GM21528 (cell line): ENCODE measurements around the gene CUEDC1.

Experiments used
- ATAC-seq: cut with Tn5 transposase; IDR thresholded peaks from one replicate; pipeline ENCODE4 v1.9.1; 2021; ENCODE audit warnings: mild to moderate bottlenecking, moderate library complexity; ENCODE audit not compliant: unreplicated experiment, low FRiP score

CUEDC1 gene

DNA sequence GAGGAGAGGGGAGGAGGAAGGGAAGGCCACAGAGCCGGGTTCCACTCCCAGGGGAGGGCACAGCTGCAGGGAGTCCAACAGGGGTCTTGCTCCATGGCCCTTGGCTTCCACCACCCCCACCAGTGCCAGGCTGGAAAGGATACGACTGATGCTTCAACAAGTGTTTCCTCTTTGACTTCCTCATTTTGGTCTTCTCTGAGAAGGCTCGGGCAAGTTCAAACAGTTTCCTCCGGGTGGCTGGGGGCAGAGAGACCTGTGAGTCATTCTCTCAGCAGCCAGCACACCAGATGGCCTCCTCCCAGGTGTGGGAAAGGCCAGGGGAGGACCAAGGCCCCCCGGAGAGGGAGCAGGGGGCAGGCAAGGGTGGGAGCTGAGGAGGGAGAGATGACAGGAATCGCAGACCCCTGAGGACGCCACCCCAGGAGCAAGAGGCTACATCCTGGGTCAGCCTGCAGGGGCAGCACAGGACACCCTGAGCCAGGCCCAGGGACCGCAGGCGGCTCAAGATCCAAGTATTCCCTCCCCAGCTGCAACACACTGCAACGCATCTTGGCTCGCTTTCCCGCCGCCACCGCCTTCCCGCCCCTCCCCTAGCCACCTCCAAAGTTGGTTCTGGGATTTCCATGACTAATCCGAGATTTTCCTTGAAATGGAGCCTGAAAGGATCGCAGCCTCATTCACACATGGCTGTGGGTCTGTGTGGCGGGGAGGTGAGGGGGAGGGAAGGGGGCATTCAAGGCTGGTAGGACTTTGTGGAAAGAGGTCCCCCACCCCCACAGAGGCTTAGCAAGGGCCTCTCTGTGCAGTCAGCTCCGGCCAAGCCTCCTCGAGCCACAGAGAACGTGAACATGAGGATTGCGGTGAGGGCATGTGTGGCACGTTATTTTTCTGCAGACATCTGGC is 87.0 kb downstream of the CUEDC1 start:
- no peak for ATAC-seq

- ATAC-seq: no peak
Measured at GRCh38 chr17:57867126-57867525, 88.1 kb downstream of the CUEDC1 start.

- no peak for ATAC-seq
Measured at GRCh38 chr17:57866723-57867122, 88.5 kb downstream of the CUEDC1 start.

- ATAC-seq: no peak
Measured at GRCh38 chr17:57866319-57866718, 88.9 kb downstream of the CUEDC1 start.

- no peak for ATAC-seq
Measured at GRCh38 chr17:57864273-57864672, 90.9 kb downstream of the CUEDC1 start.

GRCh38 chr17:57862694-57863667 is 92.2 kb downstream of the CUEDC1 start:
- no peak for ATAC-seq

- no peak for ATAC-seq
Measured at GRCh38 chr17:57861790-57862693, 93.2 kb downstream of the CUEDC1 start.

DNA sequence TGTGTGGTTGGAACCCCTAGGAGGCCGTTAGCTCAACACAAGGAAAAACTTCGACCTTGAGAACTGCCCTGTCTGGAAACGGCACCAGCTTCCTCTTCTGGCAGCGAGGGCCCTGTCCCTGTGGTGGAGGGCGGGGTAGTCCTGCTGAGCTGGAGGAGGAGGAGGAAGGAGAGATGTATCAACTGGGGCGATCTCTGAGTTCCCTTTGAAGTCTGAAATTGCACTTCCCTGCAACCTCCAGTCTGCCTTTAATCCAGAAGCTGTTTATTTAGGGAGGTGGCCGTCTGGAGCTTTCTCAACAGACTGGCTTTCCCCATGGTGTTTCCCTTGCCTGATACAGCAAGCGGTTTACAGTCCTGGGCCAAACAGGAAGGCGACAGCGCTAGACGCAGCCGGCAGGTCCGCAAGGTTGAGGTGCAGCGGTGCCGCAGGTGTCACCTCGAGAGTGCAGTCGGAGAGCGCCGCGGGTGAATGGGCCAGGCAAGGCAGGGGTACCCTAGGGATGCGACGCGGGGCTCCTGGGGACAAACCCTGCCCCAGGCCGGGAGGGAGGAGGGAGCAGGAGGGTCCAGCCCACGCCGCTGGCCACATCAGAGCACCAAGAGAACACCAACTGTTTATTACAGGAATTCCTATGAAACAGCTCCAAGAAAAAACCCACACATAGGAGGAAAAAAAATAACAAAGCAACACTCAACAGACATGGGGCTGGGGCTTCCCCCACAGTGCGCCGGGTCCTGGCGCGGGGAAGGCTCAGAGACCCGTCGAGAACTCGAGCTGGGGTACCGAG is 94.0 kb downstream of the CUEDC1 start:
- ATAC-seq: no peak

- no peak for ATAC-seq
Measured at GRCh38 chr17:57860414-57860999, 94.7 kb downstream of the CUEDC1 start.

DNA sequence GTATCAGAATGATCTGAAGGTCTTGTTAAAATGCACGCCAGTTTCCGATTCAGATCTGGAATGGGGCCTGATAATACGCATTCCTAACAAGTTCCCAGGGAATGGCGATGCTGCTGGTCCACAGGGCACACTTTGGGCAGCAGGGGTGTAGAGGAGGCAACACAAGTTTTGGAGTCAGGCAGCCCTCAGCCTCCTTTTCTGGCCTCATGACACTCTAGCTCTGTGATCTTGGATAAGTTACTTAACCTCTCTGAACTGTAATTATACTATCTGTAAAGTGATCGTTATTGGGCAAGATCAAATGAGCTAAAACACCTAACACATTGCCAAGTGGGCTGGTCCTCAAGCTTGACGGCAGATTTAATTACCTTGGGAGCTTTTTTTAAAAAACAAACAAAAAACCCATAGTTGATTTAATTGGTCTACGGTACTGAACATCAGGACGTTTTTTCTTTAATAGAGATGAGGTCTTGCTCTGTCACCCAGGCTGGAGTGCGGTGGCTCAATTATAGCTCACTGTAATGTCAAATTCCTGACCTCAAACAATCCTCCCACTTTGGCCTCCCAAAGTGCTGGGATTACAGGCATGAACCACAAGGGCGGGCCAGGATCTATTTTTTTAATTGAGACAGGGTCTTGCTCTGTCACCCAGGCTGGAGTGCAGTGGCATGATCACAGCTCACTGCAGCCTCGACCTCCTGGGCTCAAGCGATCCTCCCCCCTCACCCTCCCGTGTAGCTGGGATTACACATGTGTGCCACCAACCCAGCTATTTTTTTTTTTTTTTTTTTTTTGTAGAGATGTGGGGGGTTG is 95.4 kb downstream of the CUEDC1 start:
- no peak for ATAC-seq

- ATAC-seq: no peak
Measured at GRCh38 chr17:57858838-57859237, 96.4 kb downstream of the CUEDC1 start.

DNA sequence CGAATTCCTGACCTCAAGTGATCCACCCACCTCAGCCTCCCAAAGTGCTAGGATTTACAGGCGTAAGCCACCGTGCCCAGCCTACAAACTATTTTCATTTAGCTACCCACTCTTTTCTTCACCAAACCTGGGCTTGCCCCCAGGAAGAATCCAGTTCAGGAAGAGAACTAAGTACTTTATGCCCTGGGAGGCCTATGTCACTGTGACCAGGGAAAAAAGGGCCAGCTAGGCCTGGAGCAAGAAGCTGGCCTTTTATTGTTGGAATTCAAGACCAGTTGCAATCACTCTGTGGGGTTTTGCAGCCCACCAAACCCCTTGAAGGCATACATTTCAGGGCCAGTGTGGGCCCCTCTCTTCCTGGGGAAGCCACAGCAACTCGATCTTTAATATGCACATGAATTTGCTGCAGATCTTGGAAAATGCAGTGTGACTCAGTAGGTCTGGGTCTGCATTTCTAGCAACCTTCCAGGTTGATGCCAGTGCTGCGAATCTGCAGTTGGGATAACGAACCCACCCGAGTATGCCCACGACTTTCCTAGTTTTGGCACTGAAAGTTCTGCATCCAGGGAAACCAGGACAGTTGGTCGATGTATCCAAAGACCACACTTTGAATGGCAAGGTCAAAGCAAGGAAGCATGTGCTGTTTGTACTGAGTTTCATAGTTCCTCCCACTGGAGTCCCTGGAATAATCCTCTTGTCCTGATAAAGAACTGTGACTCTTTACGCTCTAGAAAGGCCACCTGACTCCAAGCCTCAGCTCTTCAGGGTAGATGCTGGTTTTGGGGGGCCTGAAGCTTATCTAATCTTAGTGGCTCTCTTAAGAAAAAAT is 98.2 kb downstream of the CUEDC1 start:
- no peak for ATAC-seq

- ATAC-seq: no peak
Measured at GRCh38 chr17:57855391-57856035, 99.7 kb downstream of the CUEDC1 start.

DNA sequence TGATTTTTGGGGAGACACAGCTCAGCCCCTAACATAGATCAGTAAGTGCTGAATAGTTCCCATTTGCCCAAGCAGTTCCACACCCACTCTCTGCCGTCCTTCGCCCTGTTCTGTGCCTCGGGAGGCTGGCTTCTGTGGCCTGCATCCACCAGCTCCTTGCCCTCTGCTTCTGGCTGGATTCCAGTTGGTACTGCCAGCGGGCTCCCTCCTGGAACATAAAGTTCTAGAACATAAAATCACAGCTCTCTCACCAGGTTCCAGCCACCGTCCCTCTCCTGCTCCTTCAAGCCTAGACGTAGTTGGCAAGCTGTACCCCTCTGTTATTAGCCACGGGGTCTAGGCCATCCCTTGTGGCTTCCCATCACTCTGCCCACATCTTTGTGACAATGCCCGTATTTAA is 101.5 kb downstream of the CUEDC1 start:
- no peak for ATAC-seq

- ATAC-seq: no peak
Measured at GRCh38 chr17:57852955-57853328, 102.3 kb downstream of the CUEDC1 start.

DNA sequence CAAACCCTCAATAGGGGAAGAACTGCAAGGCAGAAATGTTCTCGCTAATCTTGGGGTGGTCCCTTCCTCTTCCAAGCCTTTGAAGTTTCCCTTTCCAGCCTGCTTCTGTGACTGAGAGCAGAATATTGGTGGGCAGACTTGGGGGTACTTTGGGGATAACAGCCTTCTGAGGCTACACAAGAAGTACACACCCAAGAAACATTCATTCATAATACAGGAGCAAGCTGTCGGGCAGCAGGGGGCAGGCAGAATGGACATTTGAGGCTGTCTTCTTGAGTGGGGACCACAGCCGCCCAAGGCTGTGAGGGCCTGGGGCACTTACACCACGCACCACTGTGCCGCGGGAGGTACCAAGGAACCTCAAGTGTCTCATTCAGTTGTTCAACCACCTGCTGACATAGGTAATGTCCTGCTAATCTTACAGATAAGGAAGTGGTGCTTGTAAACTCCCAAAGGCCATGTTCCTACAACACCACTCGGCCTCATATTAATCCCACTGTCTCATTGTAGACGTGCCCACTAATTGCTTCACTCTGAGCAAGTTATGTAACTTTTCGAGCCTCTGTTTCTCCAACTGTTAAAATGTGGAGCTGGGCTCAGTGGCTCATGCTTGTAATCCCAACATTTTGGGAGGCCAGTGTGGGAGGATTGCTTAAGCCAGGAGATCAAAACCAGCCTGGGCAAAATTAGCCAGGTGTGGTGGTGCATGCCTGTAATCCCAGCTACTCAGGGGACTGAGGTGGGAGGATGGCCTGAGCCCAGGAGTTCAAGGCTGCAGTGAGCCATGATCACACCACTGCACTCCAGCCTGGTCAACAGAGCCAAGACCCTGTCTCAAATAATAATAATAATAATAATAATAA is 102.9 kb downstream of the CUEDC1 start:
- no peak for ATAC-seq
